Endodermal cell (in vitro differentiated cells): ENCODE results near the gene SOHLH2. TPM values are rescaled to one million over a fixed set of nuclear protein-coding genes. Genes with fewer than 3 reads are reported as not detected.

Experiments used
- DNase-seq: peaks from one replicate; pipeline ENCODE4 v3.0.0-alpha.2; 2017
- H3K27ac ChIP-seq: 2 replicates; pipeline ENCODE4 v1.5.1; 2013; ENCODE audit warnings: mild to moderate bottlenecking, low read depth, low read length, moderate library complexity
- H3K27me3 ChIP-seq: 2 replicates; pipeline ENCODE4 v1.6.1; 2013; ENCODE audit warnings: mild to moderate bottlenecking, low read length, moderate library complexity; ENCODE audit not compliant: insufficient read depth, control insufficient read depth, poor library complexity, severe bottlenecking
- H3K36me3 ChIP-seq: 2 replicates; pipeline ENCODE4 v1.7.0; 2013; ENCODE audit warnings: mild to moderate bottlenecking, low read length, moderate library complexity; ENCODE audit not compliant: control insufficient read depth, insufficient read depth
- H3K4me1 ChIP-seq: one replicate; pipeline ENCODE4 v1.7.0; 2013; ENCODE audit warnings: low read length; ENCODE audit not compliant: control insufficient read depth, insufficient read depth
- H3K4me3 ChIP-seq: 2 replicates; pipeline ENCODE4 v1.5.1; 2013; ENCODE audit warnings: mild to moderate bottlenecking, low read length, moderate library complexity
- H3K9ac ChIP-seq: 2 replicates; pipeline ENCODE4 v1.6.1; 2013; ENCODE audit warnings: mild to moderate bottlenecking, low read length, moderate library complexity; ENCODE audit not compliant: poor library complexity, severe bottlenecking; ENCODE audit errors: extremely low read depth
- H3K9me3 ChIP-seq: 2 replicates; pipeline ENCODE4 v1.6.1; 2013; ENCODE audit warnings: mild to moderate bottlenecking, low read length, moderate library complexity; ENCODE audit not compliant: control insufficient read depth
- H3K27ac Mint-ChIP-seq: 2 replicates; pipeline ENCODE4 v1.8.0; 2020; ENCODE audit warnings: mixed read lengths
- H3K27me3 Mint-ChIP-seq: 2 replicates; pipeline ENCODE4 v1.8.0; 2021; ENCODE audit warnings: mild to moderate bottlenecking, mixed read lengths; ENCODE audit not compliant: insufficient read depth
- H3K36me3 Mint-ChIP-seq: 2 replicates; pipeline ENCODE4 v1.8.0; 2020; ENCODE audit warnings: low read depth, mixed read lengths
- H3K4me1 Mint-ChIP-seq: 2 replicates; pipeline ENCODE4 v1.8.0; 2020; ENCODE audit warnings: mixed read lengths
- H3K4me3 Mint-ChIP-seq: 2 replicates; pipeline ENCODE4 v1.8.0; 2020; ENCODE audit warnings: mild to moderate bottlenecking, moderate library complexity, mixed read lengths
- H3K9me3 Mint-ChIP-seq: 2 replicates; pipeline ENCODE4 v1.8.0; 2020; ENCODE audit warnings: mild to moderate bottlenecking, mixed read lengths
- CTCF ChIP-seq: fragments of 200-600 bp; sonication (generic); conservative IDR thresholded peaks from 2 replicates; pipeline ENCODE4 v1.5.0; 2021; ENCODE audit warnings: antibody characterized with exemption, mild to moderate bottlenecking
- WGBS, 2 experiments: methylation state at CpG; one replicate each; pipeline versions ENCODE4 v1.1.5 to v1.1.7; 2013; ENCODE audit warnings: missing lambda C conversion rate in 2 of 2, mixed read lengths in 1 of 2; ENCODE audit not compliant: insufficient coverage in 1 of 2, insufficient read length in 1 of 2; 5-methylcytosine and 5-hydroxymethylcytosine counted together
- total RNA-seq, 2 donors: library from RNA; stranded (reverse); fragmentation: NEBNext Ultra II Directional in 1 of 2; extraction: Animal tissue kit (Norgen Biotek cat#: 25700) in 1 of 2; gene quantifications; 2 replicates in 1 of 2; 3 replicates in 1 of 2; pipeline ENCODE4 v1.2.1, GENCODE V29; 2021

The SOHLH2 gene
- total RNA-seq, 2 donors from 2014 or later, result 2.1 to 14.2 TPM

DNA sequence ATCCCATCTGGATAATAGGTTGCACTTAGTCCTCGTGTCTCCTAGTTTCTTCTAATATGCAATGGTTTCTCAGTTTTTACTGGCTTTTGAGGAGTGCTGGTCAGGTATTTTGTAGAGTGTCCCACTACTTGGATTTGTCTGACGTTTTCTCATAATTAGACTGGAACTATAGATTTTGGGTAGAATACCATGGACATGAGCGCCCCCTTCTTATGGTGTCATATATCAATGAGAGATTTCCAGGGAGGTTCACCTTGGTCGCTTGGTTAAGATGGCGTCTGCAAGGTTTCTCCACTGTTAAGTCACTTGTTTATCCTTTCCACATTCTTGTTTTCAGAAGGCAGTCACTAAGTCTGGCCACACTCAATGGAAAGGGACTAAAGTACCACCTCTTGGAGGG, 6.7 kb downstream of the SOHLH2 start:
- no peaks in the 10 kb centered on the region for H3K9me3 ChIP-seq
- peak; percentile 24 for TF ChIP-seq CTCF
- Mint-ChIP-seq H3K36me3 (no peaks in the 10 kb centered on the region), H3K4me3 (no peak overlapping the region), H3K27ac (no peak overlapping the region), H3K27me3 (no peaks in the 10 kb centered on the region), H3K4me1 (no peaks in the 10 kb centered on the region), H3K9me3 (peaks cover 6% of the 10 kb centered on the region)
- H3K9ac ChIP-seq, result no peak overlapping the region
- no peak overlapping the region for H3K4me3 ChIP-seq
- no peak overlapping the region for H3K27ac ChIP-seq
- no peaks in the 10 kb centered on the region for H3K4me1 ChIP-seq
- WGBS, 2 experiments, result 90 to 94% methylated on average over 2 to 5 of the region's 5 CpGs
- DNase-seq, result no peak
- no peaks in the 10 kb centered on the region for H3K27me3 ChIP-seq
- H3K36me3 ChIP-seq, result no peaks in the 10 kb centered on the region

- Mint-ChIP-seq H3K9me3 (no peaks in the 10 kb centered on the region), H3K27ac (no peak overlapping the region)
- no peak overlapping the region for H3K27ac ChIP-seq
Measured at GRCh38 chr13:36193151-36193855, 21.1 kb downstream of the SOHLH2 start.

GRCh38 chr13:36192166-36192565, 22.2 kb downstream of the SOHLH2 start:
- no peak overlapping the region for H3K27ac ChIP-seq
- no peaks in the 10 kb centered on the region for H3K4me1 ChIP-seq
- no peak overlapping the region for H3K27ac Mint-ChIP-seq
- 91% methylated on average over 5 to 6 of the region's 6 CpGs for whole genome bisulfite sequencing, 2 experiments
- no peak overlapping the region for H3K4me3 Mint-ChIP-seq
- no peak overlapping the region for H3K4me3 ChIP-seq
- no peaks in the 10 kb centered on the region for H3K9me3 ChIP-seq
- no peaks in the 10 kb centered on the region for H3K4me1 Mint-ChIP-seq
- no peak for DNase-seq
- H3K9me3 Mint-ChIP-seq, result no peaks in the 10 kb centered on the region
- no peaks in the 10 kb centered on the region for H3K27me3 ChIP-seq
- no peaks in the 10 kb centered on the region for H3K27me3 Mint-ChIP-seq
- no peaks in the 10 kb centered on the region for H3K36me3 Mint-ChIP-seq
- H3K36me3 ChIP-seq, result no peaks in the 10 kb centered on the region
- no peak overlapping the region for H3K9ac ChIP-seq
- peak; percentile 44 for TF ChIP-seq CTCF

More at GRCh38 chr13:36193151-36193855, 21.1 kb downstream of the SOHLH2 start:
- Mint-ChIP-seq H3K4me1 (no peaks in the 10 kb centered on the region), H3K27me3 (no peaks in the 10 kb centered on the region), H3K36me3 (no peaks in the 10 kb centered on the region), H3K4me3 (no peak overlapping the region)
- no peaks in the 10 kb centered on the region for H3K4me1 ChIP-seq
- H3K9ac ChIP-seq, result no peak overlapping the region
- DNase-seq, result no peak
- H3K4me3 ChIP-seq, result no peak overlapping the region
- WGBS, 2 experiments, result no CpG with 5 or more reads among the region's 1 CpG
- no peaks in the 10 kb centered on the region for H3K9me3 ChIP-seq
- no peaks in the 10 kb centered on the region for H3K27me3 ChIP-seq
- no peaks in the 10 kb centered on the region for H3K36me3 ChIP-seq
- TF ChIP-seq CTCF, result no peak
